ENCODE results near the gene PACSIN2.

PACSIN2 gene

GRCh38 chr22:42959576-42960509, 55.1 kb downstream of the PACSIN2 start:
- peaks cover 53 to 61% of the 10 kb centered on the region in 2 experiments for H3K4me1 ChIP-seq (ENCODE audit: control insufficient read depth in 1 of 2, insufficient read depth in 1 of 2, low read depth in 1 of 2, low read length in 1 of 2)
- H3K4me3 ChIP-seq (ENCODE audit: low read depth in 1 of 2, low read length in 1 of 2): peak overlapping the region; percentile 7 to 40
- peaks cover 5% of the 10 kb centered on the region for H3K36me3 ChIP-seq
- TF ChIP-seq, protein P1, sequence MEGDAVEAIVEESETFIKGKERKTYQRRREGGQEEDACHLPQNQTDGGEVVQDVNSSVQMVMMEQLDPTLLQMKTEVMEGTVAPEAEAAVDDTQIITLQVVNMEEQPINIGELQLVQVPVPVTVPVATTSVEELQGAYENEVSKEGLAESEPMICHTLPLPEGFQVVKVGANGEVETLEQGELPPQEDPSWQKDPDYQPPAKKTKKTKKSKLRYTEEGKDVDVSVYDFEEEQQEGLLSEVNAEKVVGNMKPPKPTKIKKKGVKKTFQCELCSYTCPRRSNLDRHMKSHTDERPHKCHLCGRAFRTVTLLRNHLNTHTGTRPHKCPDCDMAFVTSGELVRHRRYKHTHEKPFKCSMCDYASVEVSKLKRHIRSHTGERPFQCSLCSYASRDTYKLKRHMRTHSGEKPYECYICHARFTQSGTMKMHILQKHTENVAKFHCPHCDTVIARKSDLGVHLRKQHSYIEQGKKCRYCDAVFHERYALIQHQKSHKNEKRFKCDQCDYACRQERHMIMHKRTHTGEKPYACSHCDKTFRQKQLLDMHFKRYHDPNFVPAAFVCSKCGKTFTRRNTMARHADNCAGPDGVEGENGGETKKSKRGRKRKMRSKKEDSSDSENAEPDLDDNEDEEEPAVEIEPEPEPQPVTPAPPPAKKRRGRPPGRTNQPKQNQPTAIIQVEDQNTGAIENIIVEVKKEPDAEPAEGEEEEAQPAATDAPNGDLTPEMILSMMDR (IDR thresholded peaks at IDR 0.05): no peak
- no peaks in the 10 kb centered on the region for H3K27me3 ChIP-seq
- H3K9me3 ChIP-seq: no peaks in the 10 kb centered on the region
- peak overlapping the region; percentile 87 for H3K27ac ChIP-seq

- Histone ChIP-seq H3K36me3 (peaks cover 3% of the 10 kb centered on the region), H3K9me3 (no peaks in the 10 kb centered on the region), H3K27ac (peak overlapping the region; percentile 87), H3K27me3 (no peaks in the 10 kb centered on the region), H3K4me3 (ENCODE audit: low read depth in 1 of 2, low read length in 1 of 2) (peak overlapping the region in 1 of 2 experiments; percentile 7), H3K4me1 (ENCODE audit: control insufficient read depth in 1 of 2, insufficient read depth in 1 of 2, low read depth in 1 of 2, low read length in 1 of 2) (peaks cover 48 to 55% of the 10 kb centered on the region in 2 experiments)
- TF ChIP-seq, protein P1 (IDR thresholded peaks at IDR 0.05): no peak
Observed at GRCh38 chr22:42958937-42959336, 56.0 kb downstream of the PACSIN2 start.

DNA sequence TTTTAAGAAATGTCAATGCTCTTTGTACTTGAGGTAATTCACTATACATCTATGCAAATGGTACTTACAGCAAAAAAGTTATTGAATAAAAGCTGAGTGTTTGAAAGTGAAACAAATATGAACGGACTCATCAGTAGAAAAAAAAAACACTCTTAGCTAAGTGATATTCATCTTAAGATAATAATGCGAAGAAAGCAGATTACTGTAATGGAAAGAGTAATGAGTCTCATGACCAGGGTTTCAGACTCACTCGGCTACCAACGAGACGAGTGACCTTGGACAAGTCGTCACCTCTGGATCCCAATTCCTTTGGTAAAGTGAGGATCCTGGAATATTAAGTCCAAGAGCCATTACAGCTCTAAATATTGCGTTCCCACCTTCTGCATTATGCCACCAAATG, 57.0 kb downstream of the PACSIN2 start:
- TF ChIP-seq, protein P1 (IDR thresholded peaks at IDR 0.05): no peak
- no peaks in the 10 kb centered on the region for H3K27me3 ChIP-seq
- H3K36me3 ChIP-seq: no peaks in the 10 kb centered on the region
- no peak overlapping the region for H3K4me3 ChIP-seq (ENCODE audit: low read depth in 1 of 2, low read length in 1 of 2)
- no peaks in the 10 kb centered on the region for H3K9me3 ChIP-seq
- peaks cover 44 to 45% of the 10 kb centered on the region in 2 experiments for H3K4me1 ChIP-seq (ENCODE audit: control insufficient read depth in 1 of 2, insufficient read depth in 1 of 2, low read depth in 1 of 2, low read length in 1 of 2)
- no peak overlapping the region for H3K27ac ChIP-seq

DNA sequence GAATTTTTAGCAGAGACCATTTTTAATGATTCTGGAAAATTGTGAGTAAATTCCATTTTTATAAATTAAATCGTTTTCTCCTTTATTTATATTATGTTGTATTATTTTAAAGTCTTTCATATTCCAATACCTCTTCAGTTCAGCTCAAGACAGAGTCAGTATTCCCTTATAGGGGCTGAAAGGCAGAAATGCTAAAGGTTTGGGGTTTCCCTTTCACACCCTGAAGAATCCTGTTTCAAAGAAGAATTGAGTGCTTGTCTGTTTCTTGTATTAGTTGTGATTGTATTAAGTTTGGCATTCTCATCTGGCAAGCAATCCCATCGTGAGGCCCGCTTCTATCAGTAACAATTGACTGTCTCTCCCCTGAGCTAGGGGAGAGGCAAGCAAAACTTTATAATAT, 57.4 kb downstream of the PACSIN2 start:
- no peaks in the 10 kb centered on the region for H3K36me3 ChIP-seq
- no peaks in the 10 kb centered on the region for H3K9me3 ChIP-seq
- TF ChIP-seq, protein P1 (IDR thresholded peaks at IDR 0.05): no peak
- H3K27me3 ChIP-seq: no peaks in the 10 kb centered on the region
- H3K4me3 ChIP-seq (ENCODE audit: low read depth in 1 of 2, low read length in 1 of 2): no peak overlapping the region
- H3K4me1 ChIP-seq (ENCODE audit: control insufficient read depth in 1 of 2, insufficient read depth in 1 of 2, low read depth in 1 of 2, low read length in 1 of 2): peaks cover 41% of the 10 kb centered on the region in 2 experiments
- no peak overlapping the region for H3K27ac ChIP-seq

DNA sequence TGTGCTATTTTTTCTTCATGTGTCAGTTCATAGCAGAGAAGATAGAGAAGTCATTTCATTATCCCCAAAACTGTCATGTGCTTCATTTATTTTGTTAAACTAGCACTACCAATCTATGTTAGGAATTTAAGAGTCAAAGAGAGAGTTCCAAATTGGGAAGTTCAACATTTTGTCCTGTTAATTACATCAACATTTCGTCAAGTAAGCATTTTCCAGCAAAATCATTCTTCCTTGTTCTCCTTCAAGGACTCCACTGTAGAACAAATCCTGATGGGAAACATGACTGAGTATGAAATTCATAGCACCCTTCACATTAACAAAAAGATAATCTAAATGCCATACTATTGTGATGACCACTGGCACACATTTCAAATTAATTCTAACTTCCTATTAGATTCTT, 59.1 kb downstream of the PACSIN2 start:
- H3K27me3 ChIP-seq: no peaks in the 10 kb centered on the region
- no peaks in the 10 kb centered on the region for H3K36me3 ChIP-seq
- peaks cover 24 to 25% of the 10 kb centered on the region in 2 experiments for H3K4me1 ChIP-seq (ENCODE audit: control insufficient read depth in 1 of 2, insufficient read depth in 1 of 2, low read depth in 1 of 2, low read length in 1 of 2)
- no peak overlapping the region for H3K4me3 ChIP-seq (ENCODE audit: low read depth in 1 of 2, low read length in 1 of 2)
- TF ChIP-seq, protein P1 (IDR thresholded peaks at IDR 0.05): no peak
- H3K27ac ChIP-seq: peak overlapping the region; percentile 16
- no peaks in the 10 kb centered on the region for H3K9me3 ChIP-seq
